Hematopoietic multipotent progenitor cell treated with erythropoietin and hydrocortisone succinate and interleukin-3 and kit ligand, for 17 days (in vitro differentiated cells): Measurements from ENCODE around the gene ZNF653.
"Not testable (repeated sequence)": the region's sequence is repeated elsewhere in the genome, so short reads cannot be mapped to it uniquely, and the experiment has no call there.

Experiments used
- DNase-seq: peaks from one replicate; pipeline ENCODE4 v3.0.0-alpha.2; 2015; ENCODE audit warnings: low spot score

Gene ZNF653

GRCh38 chr19:11456659-11457058 lies 49.0 kb downstream of the ZNF653 start:
- DNase-seq = no peak

DNA sequence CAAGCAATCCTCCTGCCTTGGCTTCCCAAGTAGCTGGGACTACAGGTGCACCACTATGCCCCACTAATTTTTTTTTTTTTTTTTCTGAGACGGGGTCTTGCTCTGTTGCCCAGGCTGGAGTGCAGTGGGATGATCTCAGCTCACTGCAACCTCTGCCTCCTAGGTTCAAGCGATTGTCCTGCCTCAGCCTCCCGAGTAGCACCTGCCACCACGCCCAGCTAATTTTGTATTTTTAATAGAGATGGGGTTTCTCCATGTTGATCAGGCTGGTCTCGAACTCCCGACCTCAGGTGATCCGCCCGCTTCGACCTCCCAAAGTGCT lies 50.4 kb downstream of the ZNF653 start:
- not testable (repeated sequence) for DNase-seq

DNA sequence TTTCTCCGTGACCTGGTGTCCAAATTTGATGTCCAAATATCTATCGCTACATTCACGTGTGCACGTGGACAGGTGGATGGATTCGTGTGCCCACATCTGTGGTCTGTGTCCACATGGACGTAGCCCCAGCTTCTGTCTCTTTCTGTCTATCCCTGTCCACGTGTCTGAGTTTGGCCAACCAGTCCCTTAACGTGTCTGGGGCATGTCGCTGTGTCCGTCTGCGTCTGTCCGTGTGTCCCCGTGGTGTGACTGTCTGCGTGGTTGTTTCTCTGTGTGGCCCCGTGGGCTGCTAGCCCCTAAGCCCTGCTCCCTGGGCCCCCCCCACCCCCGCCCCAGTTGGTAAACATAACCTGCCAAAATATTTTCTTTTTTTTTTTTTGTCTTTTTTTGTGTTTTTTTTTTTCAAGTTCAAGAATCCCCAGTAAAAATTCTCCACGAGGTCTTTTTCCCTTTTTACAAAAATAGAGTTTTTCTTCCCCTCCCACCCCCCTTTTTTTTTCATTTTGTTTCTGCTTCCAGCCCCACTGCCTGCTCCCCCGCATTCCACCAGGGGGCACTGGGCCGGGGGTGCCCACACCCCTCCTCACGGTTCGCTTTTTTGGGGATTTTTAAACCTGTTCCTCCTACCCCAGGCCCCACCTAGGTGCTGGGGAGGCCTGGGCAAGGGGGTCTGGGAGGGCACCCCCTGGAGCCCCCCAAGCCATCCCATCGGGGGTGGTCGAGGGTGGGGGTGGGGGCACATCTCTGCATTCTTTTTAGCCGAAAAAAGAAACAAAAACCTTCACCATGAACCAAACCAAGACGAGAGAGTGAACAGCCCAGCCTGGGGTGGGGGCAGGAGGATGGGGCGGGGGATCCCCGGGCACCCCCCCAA lies 51.9 kb downstream of the ZNF653 start:
- DNase-seq = no peak

DNA sequence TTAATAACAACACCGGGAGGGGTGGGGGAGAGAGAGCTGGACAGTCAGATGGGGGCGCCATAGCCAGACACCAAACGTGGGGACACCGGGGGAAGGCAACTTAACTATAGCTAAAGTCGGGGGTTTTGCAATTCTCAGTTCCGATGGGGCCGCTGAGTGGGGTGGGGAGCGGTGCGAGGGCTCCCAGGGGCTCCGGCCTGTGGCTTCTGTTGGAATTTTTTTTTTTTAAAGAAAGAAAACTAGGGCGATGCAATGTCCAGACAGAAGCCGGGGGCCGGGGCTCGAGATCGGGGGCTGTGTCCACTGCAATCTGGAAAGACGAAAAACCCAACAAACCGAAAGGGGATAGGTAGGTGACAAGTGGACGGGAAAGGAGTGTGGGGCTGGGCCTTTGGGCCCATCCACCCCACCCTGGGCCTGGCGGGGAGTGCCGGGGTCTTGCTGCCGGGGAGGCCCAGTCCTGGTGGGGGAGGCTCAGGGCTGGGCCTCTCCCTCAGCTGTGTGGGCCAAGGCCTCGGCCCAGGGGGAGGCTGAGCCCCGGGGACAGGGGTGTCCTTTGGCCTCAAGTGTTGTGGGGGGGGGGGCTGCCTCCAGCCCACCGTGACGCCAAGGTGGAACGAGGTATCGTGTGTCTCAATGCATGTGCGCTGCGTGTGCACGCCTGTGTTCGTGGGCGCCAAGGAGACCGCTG lies 52.9 kb downstream of the ZNF653 start:
- DNase-seq = no peak

DNA sequence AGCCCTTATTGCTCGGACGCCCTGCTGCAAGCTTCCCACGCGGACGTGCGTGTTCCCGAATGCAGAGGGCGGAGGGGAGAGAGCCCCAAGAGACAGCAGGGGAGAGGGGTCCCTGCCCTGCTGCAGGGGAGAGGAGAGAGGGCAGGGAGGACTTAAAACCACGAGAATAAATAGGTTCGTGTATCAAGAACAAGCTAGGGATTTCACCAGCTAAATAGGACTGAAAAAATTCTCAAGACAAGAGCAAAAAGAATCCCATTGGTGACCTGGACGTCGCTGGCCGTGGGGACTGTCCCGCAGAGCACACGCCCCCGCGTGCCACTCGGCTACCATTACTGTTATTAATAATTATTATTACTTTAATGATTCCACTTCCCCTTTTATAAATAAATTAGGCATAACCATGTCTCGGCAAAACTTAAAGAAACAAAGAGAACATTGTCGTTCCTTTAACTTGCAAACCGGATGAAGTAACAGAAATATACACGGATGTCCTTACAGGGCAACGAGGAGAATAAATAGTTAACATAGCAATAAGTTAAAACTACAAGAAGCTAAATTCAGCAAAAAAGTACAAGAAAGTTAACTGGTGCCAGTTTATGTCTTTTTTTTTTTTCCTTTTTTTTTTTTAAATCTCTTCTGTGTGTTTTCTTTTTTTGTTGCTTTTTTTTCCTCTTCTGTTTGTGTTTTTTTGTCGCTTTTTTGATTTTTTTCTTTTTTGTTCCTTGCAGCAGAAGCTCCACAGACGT lies 53.6 kb downstream of the ZNF653 start:
- no peak for DNase-seq

DNA sequence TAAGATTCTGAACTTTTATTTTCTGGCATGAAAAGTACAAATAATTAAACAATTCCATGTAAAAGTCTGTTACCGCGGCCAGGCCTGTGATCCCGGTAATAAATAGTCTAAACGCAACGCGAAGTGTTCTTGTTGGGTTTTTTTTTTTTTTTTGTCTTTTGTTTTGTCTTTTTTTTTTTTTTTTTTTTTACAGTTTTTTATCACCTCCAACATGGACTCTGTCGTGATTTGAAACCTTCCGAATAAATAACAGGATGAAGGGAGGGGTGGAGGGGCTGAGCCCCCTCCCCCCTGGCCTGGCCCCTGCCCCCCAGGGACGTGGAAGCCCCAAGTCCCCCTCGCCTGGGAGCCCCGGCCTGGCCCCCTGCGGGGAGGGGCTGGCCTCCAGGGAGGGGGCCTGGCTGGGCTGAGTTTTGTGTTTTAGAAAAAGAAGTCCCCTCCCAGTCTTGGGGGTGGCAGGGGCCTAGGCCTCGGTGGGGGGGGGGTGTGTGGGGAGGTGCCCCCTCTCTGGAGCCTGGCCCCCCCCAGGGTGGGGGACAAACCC lies 54.2 kb downstream of the ZNF653 start:
- no peak for DNase-seq

DNA sequence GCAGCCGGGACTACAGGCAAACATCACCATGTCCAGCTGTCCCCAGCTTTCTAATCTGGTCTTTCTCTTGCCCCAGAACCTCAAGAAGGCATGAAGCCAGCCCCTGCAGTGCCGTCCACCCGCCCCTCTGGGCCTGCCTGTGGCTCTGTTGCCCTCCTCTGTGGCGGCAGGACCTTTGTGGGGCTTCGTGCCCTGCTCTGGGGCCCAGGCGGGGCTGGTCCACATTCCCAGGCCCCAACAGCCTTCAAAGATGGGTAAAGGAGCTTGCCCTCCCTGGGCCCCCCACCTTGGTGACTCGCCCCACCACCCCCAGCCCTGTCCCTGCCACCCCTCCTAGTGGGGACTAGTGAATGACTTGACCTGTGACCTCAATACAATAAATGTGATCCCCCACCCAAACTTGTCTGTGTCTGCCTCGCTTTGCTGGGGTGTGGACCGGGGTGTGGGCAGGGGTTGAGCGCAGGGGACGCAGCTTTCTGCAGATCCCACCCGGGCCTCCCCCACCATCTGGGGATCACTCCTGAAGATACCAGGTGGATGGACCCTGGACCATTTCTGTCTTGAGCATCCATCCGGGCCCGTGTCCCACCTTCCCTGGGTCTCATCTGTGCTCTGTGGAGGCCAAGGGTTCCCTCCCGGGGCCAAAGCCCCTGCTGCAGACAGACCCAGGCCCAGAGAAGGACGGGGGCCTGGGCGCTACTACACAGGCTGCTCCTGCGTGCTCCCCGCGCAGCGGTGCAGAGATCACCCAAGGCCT lies 54.9 kb downstream of the ZNF653 start:
- no peak for DNase-seq

DNA sequence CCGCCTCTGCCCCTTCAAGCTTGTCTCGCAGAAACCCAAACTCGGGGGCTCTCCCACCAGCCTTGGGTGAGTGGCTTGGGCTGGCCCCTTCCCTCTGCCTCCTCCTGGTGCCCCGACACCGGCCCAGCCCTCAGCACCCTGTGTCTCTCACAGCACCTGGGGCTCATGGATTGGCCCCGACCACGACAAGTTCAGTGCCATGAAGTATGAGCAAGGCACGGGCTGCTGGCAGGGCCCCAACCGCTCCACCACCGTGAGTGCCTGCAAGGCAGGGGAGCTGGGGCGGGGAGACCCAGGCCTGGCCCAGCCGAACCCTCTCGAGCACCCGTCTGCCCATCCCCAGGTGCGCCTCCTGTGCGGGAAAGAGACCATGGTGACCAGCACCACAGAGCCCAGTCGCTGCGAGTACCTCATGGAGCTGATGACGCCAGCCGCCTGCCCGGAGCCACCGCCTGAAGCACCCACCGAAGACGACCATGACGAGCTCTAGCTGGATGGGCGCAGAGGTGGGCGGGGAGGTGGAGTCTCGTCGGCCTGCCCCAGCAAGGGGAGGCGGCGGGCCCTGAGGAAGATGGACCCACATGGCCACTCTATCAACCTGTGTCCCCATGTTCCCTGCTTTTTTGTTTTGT lies 56.6 kb downstream of the ZNF653 start:
- DNase-seq = no peak

DNA sequence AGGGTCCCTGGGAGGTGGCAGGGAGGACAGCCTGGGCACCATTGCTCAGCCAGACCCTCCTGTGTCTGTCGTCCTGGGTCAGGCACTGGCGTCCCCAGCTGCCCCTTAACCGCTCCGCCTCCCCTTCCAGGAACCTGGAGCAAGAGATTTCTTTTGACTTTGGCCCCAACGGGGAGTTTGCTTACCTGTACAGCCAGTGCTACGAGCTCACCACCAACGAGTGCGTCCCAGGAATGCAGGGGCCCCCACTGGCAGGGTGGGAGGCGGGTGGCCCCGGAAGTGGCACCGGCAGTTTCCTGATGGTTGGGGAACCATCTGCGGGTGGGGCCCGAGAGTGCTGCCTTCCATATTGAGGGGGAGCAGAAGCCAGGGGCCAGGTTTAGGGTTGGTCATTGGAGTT lies 57.2 kb downstream of the ZNF653 start:
- DNase-seq = no peak

GRCh38 chr19:11447347-11448262 lies 58.0 kb downstream of the ZNF653 start:
- DNase-seq = no peak

GRCh38 chr19:11446652-11447301 lies 58.9 kb downstream of the ZNF653 start:
- peak; percentile 70 for DNase-seq

DNA sequence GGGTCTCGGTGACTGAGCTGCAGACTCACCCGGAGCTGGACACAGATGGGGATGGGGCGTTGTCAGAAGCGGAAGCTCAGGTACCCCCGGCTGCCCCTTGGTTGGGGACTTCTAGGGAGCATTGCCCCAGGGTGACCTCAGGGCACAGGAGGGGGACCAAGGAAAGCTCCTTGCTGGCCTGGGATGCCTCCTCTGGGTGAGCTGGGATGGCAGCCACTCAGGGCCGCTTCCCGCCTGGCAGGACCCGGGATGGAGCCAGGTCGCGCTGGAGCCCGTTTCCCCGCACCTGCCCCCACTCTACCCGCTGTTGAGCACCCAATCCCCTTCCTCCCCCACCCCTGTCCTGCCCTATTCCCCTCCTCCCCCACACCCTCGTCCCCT lies 59.4 kb downstream of the ZNF653 start:
- DNase-seq = no peak

DNA sequence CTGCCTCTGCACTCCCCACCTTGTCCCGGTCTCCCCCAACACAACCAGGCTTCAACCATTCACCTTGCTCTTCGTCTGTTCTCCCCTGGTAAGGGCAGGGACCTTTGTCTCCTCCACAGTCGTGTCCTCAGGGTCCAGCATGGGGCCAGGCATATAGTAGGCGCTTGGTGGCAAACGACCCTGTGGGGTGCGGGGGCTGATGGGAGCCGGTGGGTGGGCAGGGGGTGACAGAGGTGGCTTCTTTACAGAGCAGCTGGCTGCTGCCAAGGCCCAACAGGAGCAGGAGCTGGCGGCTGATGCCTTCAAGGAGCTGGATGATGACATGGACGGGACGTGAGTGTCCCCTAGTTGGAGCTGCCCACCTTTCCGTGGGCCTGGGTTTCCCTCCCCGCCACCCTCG lies 60.5 kb downstream of the ZNF653 start:
- DNase-seq = no peak

DNA sequence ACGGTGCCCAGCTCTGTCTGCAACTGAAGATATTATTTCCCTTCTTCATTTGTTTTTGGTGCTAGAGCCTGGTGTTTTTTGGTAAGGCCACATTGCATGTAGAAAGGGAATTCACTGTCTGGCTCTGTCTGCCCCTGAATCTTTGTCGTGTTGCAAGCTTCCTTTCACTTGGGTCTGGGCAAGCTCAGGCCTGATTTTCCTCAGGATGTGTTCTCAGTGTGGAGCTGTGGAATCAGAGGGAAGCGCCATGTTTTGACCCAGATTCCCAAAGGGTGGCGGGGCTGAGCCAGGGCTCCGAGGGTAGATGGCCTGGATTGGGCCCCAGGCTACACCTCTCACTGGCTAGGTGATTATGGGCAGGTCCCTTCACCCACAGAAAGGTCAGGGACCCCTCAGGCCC lies 61.6 kb downstream of the ZNF653 start:
- DNase-seq = no peak

- no peak for DNase-seq
These were observed 67.7 kb downstream of the ZNF653 start for GRCh38 chr19:11437955-11438354.

- no peak for DNase-seq
These were observed 69.8 kb downstream of the ZNF653 start for GRCh38 chr19:11435833-11436313.

DNA sequence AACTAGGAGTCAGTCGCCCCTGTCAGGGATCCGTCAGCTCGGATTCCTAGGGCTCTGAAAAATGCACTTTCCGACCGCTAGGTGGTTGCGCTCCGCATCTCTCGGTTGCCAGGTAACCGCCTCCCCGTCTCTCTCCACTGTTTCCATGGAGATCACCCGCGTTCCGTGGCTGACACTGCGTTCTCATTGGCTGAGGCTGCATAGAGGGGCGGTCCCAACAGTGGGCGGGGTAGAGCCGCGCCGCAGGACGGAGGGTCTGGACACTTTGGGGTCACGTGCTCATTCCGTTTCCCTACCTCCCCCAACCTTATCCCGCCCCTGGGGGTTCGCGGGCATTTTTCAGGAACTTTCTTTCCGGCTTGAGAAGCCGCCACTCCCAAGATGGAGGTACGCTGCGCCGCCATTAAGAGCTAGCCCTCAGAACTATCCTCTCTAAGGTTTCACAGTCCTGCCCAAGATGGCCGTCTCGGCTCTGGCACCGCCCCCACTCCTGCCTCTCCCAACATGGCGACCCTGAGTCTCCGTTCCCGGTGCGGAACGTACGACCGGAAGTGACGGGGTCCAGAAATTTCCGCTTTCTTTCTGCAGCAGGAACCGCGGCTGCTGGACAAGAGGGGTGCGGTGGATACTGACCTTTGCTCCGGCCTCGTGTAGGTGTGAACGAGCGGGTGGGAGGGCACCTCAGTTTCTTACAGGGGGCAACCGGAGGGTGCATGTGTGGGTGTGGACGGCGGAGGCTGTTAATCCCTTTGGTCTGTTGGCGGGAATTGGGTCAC lies 70.4 kb downstream of the ZNF653 start, which contains the start of the genes ODAD3 and PRKCSH:
ODAD3 (minus strand) TSS at position 65 of the 776 bp plus-strand sequence. CDS start 105 bp downstream, outside the sequence.
PRKCSH (plus strand) TSS at position 579 of the 776 bp plus-strand sequence. CDS start 483 bp downstream, outside the sequence.
- DNase-seq = peak; percentile 99

GRCh38 chr19:11434703-11435056 lies 71.0 kb downstream of the ZNF653 start:
- no peak for DNase-seq

DNA sequence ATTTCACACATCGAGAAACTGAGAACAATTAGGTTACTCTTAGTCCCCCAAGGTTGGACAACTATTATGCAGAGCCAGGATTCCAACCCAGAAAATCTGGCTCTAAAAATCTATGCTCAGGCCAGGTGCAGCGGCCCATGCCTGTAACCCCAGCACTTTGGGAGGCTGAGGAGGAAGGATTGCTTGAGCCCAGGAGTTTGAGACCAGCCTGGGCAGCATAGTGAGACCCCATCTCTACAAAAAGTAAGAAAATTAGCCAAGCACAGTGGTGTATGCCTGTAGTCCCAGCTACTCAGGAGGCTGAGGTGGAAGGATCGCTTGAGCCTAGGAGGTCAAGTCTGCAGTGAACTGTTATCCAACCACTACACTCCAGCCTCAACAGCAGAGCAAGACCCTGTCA lies 72.1 kb downstream of the ZNF653 start:
- not testable (repeated sequence) for DNase-seq
